GM21447 (cell line): ENCODE results near the gene THAP11.
"Not testable (repeated sequence)": the region's sequence is repeated elsewhere in the genome, so short reads cannot be mapped to it uniquely, and the experiment has no call there.

Experiments
- ATAC-seq: cut with Tn5 transposase; IDR thresholded peaks from one replicate; pipeline ENCODE4 v1.9.1; 2021; ENCODE audit not compliant: unreplicated experiment

THAP11 gene

DNA sequence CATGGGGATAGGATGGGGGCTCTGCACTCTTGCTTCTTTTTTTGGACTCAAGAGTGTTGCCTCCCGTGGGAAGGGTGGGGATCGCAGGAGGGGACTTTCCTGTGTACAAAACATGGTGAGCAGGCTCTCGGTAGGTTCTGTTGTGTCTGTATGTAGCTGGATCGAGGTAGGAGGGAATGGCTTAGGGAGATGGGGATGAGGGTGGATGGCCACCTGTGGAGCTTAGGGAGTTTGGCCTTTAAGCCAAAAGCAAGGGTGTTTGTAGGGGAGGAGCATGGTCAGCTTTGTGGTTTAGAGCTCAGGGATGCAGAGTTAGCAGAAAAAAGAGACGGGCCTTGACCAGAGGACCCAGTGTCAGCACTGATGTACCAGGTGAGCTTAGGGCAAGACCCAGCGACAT lies 19.8 kb downstream of the THAP11 start:
- no peak for ATAC-seq

DNA sequence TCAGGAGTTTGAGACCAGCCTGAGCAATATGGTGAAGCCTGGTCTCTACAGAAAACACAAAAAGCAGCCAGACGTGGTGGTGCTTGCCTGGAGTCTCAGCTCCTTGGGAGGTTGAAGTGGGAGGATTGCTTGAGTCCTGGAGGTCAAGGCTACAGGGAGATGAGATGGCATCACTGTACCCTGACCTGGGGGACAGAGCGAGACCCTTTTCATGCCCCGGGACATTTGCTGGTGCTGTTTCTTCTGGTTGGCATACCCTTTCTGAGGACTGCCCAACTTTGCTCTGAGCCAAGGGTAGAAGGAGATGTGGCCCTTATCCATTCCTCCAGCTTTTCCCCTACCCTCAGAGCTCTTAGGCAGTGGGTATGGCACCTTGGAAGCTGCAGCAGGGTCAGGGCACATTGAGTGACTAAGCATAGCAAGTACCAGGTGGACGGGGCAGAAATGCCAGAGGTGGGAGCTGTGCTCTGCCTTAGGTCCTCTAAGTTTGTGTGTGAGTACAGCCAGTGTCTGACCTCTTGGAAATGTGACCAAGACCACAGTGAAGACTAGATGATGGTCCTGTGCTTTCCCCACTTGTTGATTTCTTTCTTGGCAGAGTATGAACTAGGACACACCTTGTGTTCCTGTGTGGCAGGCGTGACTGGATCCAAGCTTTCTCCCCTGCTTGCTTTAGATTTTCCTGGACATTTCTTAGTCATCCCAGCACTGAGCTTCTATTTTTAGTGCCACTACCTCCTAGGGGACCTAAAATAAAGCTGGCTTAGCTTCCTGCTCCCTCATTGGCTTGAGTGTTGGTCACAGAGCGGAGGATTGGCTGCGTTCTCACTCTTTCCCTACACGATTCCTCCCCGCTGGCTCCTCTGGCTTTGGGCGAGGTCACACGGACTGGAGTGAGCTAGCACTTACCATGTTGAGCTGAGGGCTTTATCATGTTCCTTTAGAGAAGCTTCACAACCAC lies 20.8 kb downstream of the THAP11 start:
- no peak for ATAC-seq

DNA sequence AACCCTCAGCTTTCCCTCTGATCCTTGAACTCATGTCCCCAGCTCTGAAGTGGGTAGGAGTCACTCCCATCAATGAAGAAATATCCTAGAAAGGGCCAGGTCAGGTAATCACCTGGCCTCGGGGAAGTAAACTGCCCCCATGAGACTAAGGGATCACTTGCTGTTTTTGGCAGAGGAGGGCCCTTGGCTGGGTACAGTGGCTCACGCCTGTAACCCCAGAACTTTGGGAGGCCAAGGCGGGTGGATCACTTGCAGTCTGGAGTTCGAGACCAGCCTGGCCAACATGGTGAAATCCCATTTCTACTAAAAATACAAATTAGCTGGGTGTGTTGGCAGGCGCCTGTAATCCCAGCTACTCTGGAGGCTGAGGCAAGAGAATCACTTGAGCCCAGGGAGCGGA lies 21.9 kb downstream of the THAP11 start:
- not testable (repeated sequence) for ATAC-seq

DNA sequence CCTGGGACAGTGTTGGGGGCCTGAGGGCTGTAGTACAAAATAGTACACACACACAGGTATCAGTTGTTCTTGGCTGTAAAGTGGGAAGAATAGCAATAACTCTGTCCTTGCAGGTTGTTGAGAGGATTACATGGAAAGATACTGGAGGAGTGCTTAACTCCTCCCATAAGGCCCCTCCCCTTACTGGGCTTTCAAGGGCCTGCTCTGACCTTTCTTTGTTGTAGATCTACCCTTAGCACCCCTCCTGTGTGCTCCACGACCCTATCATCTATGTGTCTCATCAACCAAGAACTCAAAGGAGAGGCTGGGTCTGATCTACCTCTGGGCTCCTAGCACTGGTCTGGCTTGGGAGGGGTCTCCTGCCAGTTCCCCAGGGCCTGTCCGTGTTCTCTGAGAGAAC lies 22.5 kb downstream of the THAP11 start:
- no peak for ATAC-seq

DNA sequence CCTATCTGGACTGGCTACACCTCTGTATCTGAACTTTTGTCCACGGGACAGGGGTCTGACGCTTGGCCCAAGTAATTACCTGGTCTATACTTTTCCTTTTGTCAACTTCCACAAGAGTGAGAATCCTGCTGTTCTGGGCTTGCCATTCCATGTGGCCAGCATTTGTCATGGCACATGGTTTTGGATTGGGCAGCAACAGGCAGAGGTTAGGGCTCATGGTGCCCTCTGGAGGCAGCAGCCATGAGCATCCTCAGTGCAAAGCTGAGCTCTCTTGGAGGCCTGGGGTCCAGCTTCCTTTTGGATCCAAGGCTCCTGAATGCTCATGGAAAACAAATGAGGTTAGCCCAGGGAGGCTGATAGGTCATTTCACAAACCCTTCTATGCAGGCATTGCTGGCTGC lies 23.2 kb downstream of the THAP11 start:
- no peak for ATAC-seq

DNA sequence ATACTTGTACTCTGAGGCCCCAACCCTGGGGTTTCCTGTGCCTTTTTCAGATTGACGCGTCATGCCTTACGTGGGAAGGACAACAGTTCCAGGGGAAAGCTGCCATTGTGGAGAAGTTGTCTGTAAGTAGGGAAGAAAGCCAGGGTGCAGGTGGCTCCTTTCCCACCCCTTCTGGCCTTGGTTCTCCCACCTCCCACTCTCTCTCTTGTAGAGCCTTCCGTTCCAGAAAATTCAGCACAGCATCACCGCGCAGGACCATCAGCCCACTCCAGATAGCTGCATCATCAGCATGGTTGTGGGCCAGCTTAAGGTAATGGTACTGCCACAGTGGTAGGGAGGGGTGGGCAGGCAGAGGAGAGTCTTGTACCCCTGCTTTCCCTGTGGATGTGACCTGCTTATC lies 26.2 kb downstream of the THAP11 start:
- no peak for ATAC-seq

DNA sequence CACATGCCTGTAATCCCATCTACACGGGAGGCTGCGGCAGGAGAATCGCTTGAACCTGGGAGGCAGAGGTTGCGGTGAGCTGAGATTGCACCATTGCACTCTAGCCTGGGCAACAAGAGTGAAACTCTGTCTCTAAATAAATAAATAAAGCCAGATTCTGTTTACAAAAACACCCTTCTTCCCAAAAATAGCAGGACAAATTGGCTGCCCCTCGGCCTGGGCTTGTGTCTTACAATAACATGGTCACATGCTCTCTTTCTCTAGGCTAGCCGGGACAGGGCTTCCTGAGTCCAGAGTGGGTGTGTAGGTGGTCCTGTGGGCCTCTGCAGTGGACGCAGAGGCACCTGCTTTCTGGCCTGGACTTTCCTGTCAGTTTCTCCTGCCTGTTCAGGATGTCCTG lies 27.5 kb downstream of the THAP11 start:
- ATAC-seq: no peak

DNA sequence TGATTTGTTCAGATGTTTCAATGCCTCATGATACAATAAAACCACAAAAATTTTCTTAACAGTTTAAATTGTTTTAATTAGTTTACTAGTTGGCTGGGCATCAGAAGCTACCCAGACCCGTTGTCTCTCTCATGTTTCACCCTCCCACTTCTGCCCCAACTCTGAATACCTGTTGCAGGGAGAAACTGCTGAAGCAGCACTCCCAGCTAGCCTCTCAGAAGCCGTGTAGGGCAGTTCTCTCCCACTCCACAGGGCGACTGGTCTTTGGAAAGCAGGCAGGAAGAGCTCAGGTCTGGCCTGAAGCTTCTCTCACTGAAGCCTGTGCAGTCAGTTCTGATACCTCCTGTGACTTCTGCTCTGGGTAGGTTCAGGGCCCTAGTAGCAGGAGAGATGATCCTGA lies 29.1 kb downstream of the THAP11 start:
- no peak for ATAC-seq

DNA sequence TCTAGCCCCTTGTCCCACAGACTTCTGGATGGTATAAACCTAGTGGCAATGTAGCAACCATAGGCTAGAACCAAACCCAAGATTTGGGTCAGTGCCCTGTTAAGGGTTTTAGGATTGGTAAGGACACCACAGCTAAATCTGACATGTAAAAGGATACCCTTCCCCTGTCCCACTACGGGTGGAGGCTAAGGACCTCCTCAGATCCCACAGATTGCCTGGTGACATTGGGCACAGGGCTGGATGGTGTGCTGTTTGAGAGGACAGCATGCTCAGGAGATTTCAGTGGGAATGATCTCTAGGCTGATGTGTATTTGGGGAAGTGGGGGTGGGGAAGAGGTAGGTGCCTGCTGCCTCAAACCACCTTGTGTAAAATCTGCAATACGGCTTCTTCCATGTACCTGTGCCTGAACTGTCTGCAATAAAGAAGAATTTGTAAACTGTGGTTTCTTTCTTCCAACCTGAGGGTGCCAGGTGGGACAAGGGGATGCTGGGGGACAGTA lies 30.1 kb downstream of the THAP11 start:
- no peak for ATAC-seq

DNA sequence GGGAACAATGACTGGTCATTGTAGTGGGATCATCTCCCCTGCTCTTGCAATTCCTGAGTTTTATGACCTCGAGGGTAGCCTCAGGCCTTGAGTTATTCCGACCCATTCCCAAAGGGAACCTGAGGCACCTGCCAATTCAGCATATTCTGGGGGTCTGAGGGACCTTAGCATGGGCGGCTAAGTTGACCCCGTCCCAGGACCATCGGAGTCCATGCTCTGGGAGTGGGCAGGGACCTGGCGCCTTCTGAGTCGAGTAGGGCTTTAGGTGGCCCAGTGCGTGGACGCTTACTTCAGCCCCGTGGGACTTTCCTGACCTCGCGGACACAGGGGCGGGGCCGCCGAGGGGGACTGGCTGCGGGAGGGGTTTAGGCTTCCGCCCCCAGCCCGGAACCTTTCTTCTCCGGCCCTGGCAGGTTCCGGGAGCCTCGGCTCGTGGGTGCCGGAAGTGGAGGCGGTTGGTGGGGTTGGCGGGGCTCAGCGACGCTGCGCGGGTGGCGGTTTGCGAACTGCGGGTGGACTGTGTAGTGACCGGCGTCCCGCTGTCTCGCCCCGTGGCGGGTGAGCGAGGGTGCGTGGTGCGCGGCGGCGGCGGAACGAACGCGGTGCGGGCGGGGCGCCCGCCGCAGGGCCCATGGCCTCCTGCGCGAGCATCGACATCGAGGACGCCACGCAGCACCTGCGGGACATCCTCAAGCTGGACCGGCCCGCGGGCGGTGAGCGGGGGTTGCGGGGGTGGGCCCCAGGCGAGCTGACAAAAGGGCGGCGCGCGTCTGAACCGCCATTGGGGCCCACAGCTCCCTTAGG lies 30.7 kb downstream of the THAP11 start, which contains the start of gene EDC4:
TSS of gene EDC4 (plus strand) at position 422 of the 804 bp plus-strand sequence. CDS start at position 632, 210 bp downstream.
- peak; percentile 62 for ATAC-seq

DNA sequence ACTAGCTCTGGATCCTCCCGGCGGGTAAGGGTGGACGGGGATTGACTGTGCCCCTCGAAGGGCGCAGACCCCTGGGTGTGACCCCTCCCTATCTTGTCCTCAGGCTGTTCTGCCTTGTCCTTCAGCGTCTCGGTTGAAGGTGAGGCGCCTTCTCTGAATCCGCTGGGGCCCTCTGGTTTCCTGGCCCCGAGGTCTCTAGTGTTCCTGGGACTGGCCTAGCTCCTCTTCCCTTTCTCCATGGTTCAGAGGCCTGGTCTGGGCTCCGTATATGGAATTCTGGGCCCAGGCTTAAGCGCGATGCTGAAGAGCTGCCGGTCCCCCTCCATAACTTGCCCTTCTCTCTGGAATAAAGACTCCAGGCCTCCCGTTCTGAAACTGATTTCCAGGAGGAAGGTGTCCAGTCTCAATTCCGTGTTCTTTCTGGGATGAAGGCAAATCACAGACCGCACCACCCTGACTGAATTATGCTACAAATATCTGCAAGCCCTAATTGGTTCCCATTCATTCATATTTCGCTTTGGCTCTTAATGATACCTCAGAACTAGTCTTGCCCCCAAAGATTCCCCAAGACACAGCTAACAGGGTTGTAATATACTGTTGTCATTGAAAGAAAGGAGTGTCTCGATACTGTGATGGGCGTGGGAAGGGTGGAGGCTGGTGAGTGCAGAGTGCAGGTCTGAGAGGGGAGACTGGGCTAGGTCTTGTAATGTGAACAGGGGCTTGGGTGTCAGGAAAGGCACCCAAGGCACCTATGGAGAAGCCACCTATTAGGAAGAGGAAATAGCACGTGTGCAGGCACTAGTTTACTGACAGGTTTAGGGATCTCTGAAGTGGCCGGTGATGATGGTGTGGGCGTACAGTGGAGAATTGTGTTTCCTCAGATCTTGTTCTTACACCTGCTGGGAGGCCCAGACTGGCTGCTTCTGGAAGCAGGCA lies 31.6 kb downstream of the THAP11 start:
- peak; percentile 12 for ATAC-seq

DNA sequence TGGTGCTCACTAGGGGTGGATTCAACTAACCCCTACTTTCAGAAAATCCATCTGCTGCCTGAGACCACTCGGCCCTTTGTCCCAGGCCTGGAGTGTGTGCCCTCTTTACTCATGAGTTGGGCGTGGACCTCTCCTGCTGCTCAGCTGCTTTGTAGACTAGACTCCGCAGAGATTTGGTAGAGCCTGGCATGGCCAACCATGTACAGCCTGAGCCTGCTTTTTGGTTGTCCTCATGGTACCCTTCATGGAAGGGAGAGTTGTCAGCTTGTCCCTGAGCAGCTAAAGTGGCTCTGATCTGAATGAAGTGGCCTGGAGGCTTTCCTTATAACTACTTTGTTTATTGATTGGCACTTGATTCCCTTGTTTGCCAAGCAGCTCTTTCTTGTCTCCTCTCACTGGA lies 32.3 kb downstream of the THAP11 start:
- no peak for ATAC-seq

DNA sequence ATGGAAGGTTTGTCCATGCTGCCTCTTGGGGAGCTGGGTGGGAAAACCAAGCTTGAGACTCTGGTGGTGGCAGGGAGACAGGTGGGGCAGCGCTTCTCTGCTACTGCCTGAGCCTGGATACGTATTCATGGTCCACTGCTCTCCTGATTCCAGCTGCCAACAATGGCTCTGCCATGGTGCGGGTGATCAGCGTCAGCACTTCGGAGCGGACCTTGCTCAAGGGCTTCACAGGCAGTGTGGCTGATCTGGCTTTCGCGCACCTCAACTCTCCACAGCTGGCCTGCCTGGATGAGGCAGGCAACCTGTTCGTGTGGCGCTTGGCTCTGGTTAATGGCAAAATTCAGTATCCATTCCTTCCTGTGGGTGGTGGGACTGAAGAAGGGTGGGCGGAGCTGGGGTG lies 34.9 kb downstream of the THAP11 start:
- no peak for ATAC-seq

DNA sequence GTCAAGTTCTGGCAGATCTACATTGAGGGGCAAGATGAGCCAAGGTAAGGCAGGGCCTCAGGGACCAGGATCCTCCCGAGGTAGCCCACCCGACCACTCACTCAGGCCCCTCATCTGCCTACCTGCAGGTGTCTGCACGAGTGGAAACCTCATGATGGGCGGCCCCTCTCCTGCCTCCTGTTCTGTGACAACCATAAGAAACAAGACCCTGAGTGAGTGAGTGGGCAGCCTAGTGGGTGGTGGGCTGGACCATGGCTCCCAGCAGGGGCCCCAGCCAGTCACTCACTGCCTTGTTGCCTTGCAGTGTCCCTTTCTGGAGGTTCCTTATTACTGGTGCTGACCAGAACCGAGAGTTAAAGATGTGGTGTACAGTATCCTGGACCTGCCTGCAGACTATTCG lies 36.1 kb downstream of the THAP11 start:
- no peak for ATAC-seq

DNA sequence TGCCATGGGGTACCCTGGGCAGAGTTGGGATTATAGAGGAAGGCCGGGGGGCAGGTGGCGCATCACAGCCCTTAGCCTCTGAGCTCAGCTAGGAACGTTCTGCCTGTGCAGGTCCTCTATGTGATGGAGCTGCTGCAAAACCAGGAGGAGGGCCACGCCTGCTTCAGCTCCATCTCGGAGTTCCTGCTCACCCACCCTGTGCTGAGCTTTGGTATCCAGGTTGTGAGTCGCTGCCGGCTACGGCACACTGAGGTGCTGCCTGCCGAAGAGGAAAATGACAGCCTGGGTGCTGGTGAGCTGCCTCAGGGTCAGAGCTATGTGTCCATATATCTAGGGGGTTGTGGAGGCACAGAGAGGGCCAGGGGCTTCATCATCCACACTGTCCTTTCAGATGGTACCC lies 36.7 kb downstream of the THAP11 start:
- no peak for ATAC-seq

DNA sequence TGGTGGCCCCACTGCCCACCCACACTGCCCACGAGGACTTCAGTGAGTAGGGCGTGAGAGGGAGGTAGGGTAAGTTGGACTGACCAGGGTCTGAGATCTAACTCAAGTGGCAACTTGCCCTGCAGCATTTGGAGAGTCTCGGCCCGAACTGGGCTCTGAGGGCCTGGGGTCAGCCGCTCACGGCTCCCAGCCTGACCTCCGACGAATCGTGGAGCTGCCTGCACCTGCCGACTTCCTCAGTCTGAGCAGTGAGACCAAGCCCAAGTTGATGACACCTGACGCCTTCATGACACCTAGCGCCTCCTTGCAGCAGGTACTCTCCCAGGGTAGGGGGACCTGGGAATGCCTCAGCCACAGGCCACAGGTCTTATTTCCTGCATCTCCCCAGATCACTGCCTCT lies 37.3 kb downstream of the THAP11 start:
- ATAC-seq: no peak

DNA sequence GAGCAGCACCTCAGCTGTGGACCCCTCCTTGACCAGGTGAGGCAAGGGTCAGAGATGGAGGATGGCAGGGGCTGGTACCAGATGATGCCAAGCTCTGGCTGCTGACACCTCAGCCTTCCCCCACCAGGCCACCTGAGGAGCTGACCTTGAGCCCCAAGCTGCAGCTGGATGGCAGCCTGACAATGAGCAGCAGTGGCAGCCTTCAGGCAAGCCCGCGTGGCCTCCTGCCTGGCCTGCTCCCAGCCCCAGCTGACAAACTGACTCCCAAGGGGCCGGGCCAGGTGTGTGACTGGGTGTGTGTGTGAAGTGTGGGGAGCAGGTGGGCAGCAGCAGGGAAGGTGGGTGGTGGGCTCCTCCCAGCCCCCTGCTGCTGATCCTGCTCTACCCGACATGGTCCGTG lies 37.8 kb downstream of the THAP11 start:
- ATAC-seq: no peak

DNA sequence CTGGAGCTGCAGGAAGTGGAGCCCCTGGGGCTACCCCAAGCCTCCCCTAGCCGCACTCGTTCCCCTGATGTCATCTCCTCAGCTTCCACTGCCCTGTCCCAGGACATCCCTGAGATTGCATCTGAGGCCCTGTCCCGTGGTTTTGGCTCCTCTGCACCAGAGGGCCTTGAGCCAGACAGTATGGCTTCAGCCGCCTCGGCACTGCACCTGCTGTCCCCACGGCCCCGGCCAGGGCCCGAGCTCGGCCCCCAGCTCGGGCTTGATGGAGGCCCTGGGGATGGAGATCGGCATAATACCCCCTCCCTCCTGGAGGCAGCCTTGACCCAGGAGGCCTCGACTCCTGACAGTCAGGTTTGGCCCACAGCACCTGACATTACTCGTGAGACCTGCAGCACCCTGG lies 38.5 kb downstream of the THAP11 start:
- no peak for ATAC-seq

DNA sequence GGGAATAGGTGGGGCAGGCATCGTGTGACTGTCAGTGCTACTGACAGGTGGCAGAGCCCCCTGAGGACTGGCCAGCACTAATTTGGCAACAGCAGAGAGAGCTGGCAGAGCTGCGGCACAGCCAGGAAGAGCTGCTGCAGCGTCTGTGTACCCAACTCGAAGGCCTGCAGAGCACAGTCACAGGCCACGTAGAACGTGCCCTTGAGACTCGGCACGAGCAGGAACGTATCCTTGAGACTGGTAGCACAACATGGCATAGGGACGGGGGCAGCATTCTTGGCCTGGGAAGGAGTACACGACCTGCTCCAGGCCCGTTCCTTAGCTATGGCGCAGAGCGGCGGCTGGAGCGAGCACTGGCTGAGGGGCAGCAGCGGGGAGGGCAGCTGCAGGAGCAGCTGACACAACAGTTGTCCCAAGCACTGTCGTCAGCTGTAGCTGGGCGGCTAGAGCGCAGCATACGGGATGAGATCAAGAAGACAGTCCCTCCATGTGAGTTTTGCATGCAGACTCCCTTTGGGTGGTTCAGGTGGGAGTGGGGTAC lies 39.6 kb downstream of the THAP11 start:
- no peak for ATAC-seq

DNA sequence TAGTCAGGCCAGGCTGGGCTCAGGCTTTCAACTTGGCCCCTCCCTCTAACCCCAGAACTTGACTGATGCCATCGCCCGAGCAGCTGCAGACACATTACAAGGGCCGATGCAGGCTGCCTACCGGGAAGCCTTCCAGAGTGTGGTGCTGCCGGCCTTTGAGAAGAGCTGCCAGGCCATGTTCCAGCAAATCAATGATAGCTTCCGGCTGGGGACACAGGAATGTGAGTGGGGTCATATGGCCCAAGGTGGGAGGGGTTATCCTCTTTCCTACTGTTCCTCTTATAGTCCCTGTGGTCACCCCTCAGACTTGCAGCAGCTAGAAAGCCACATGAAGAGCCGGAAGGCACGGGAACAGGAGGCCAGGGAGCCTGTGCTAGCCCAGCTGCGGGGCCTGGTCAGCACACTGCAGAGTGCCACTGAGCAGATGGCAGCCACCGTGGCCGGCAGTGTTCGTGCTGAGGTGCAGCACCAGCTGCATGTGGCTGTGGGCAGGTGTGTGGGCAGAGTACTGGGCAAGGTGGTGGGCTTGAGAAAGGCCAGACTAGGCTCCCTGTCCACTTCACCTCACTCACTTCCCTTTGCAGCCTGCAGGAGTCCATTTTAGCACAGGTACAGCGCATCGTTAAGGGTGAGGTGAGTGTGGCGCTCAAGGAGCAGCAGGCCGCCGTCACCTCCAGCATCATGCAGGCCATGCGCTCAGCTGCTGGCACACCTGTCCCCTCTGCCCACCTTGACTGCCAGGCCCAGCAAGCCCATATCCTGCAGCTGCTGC lies 40.4 kb downstream of the THAP11 start:
- ATAC-seq: no peak
